NCI-H2196 (cell line): ENCODE results near the gene DNAJC19.

Experiments
- DNase-seq: peaks from one replicate; lab custom pipeline; 2025; ENCODE audit not compliant: unreplicated experiment; lab: John Stamatoyannopoulos, UW

Gene DNAJC19

DNA sequence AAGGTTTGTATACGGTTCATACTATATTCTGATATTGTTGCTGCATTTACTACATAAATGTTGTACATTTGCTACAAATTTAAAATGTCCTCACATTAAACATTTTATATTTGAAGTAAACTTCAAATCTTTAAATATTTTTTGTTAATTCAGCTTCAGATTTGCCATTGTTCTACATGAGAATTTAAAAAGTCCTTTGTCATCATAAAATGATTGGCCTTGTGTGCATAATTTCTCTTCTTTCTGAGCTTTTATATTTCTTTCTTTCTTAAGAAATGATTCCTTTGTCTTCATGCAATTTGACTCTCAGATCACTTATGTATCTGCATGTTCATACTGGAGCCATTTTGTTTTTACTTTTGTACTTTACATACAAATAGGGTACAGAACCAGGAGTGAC, 28.0 kb downstream of the DNAJC19 start:
- no peak for DNase-seq

- DNase-seq = no peak
Measured at GRCh38 chr3:180961087-180961486, 28.4 kb downstream of the DNAJC19 start.

DNA sequence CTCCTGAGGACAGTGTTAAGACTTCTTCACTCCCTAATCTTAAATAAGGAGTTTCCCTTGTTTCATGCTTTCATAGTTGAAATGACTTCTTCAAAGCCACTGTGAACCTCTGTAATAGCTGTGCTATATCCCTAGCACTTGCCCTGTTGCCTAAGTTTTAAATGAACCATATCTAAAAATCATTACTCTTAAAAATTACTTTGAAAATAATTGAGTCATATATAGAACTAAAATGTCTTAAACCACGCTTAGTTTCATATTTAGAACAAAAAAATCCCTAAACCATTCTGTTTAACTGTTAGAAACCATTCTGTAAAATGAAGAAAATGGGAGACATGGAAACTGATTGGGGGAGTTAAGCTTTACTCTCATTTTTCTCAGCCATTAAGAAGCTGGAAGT, 29.8 kb downstream of the DNAJC19 start:
- DNase-seq = no peak

DNA sequence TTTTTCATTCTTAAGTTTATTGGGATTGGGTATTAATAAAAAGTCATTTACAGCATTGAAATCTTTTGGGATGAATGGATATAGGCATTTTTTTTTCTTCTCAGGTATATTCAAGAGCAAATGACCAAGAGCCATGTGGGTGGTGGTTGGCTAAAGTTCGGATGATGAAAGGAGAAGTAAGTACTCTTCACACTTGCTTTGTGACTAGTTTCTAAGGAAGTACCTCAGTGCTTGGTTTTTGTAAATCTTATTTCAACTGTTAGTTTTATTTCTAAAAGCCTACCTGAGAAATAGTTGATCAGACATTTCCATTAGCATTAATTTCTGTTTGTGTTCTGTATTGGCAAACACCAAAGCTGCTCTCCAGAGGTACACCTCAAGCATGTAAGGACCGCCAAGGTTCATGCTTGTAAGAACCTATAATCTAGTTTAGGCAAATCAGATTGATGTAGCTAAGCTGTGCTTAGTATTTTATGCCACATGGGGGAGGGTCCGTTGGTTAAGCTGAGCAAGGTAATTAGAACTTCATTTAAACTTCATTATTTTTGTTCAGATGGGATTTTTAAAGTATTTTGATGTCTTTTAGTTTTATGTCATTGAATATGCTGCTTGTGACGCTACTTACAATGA, 41.7 kb downstream of the DNAJC19 start:
- DNase-seq = no peak

DNA sequence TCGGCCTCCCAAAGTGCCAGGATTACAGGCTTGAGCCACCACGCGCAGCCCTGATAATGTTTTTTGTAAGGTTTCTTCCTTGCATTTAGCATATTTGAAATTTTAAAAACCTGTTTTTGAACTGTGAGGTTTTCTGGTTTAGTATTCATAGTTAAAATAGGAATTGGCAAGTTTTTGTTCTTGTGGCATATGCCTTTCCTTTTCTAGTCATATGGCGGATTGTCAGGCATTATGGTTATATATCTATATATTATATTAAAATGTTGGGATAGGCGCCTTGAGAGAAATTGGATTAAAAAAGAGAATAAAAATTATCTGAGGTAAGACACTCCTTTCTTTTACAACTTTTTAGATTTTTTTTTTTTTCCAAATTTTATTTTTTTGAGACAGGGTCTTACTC, 48.7 kb downstream of the DNAJC19 start:
- DNase-seq = no peak

DNA sequence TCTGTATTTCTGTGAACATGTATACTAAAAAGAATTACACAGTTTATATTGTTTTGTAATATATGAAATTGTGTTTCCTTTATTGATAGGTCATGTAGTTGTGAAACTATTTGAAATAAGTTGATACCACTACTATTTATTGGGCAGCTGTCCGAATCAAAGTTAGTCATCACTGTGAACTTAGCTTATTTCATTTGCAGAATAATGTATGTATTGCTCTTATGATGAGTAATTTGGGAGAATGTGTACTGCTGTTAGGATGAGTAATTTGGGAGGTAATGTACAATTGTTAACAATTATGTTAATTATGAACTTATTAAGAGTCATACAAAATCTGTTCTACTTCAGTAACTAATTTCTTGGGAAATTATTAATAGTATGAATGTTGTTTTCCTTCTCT, 54.9 kb downstream of the DNAJC19 start:
- DNase-seq = no peak
